ENCODE data around the gene CHGA. TPM values are rescaled to one million over a fixed set of nuclear protein-coding genes. Genes with fewer than 3 reads are reported as not detected.

CHGA gene
- total RNA-seq, 2 experiments from 2014 or later = not detected

DNA sequence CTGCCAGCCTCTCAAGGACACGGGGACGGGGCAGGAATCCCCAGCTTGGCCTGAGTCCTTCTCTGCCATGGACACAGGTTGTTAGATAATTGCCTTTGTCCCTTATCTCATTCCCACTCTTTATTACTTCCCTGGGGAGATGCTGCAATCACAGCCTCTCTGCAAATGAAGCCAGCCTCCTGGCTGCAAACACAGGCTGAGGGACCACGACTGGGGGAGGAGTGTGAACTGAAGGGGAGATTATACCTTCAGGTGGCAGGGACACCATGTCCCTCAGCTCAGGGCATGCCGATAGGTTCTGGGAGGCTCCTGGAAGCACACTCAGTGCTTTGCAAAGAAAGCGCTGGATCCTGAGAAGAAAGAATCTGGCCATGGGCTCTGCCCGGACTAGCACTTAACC is 16.1 kb upstream of the CHGA start:
- H3K9me3 Mint-ChIP-seq (ENCODE audit: low read depth) = no peaks in the 10 kb centered on the region
- no peak overlapping the region for H3K27ac Mint-ChIP-seq
- POLR2A ChIA-PET = no interaction called here
- no peaks in the 10 kb centered on the region for H3K36me3 Mint-ChIP-seq (ENCODE audit: low read depth)
- CTCF ChIA-PET = no interaction called here
- H3K4me3 Mint-ChIP-seq = no peak overlapping the region
- H3K27me3 Mint-ChIP-seq = peaks cover 15% of the 10 kb centered on the region
- DNase-seq (no peak), ATAC-seq (no peak)
- H3K4me1 Mint-ChIP-seq = peaks cover 15% of the 10 kb centered on the region
- intact Hi-C loops (cut with DNase I, micrococcal nuclease) = no loop called here

DNA sequence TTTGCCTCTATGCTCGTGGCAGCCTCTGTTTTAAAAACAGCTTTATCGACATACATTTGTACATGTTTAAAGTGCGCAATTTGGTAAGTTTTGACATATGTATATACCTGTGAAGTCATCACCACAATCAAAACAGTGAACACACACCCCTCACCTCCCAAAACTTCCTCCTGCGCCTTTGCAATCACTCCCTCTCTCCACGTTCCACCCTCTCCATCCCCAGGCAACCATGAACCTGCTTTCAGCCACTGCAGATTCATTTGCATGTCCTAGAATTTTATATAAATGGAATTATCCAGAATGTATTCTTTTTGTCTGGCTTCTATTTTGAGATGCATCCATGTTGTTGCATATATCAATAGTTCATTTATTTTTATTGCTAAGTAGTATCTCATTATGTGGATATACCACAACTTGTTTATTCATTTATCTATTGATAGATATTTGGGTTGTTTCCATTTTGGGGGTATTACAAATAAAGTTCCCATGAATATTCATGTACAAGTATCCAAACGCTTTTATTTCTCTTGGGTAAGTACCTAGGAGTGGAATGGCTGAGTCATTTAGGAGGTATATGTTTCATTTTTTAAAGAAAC is 15.5 kb upstream of the CHGA start:
- Mint-ChIP-seq H3K27ac (no peak overlapping the region), H3K9me3 (ENCODE audit: low read depth) (no peaks in the 10 kb centered on the region), H3K4me1 (peaks cover 14% of the 10 kb centered on the region), H3K27me3 (peaks cover 11% of the 10 kb centered on the region), H3K36me3 (ENCODE audit: low read depth) (no peaks in the 10 kb centered on the region), H3K4me3 (no peak overlapping the region)
- ChIA-PET POLR2A (no interaction called here), CTCF (no interaction called here)
- ATAC-seq = no peak
- intact Hi-C loops (cut with DNase I, micrococcal nuclease) = no loop called here
- no peak for DNase-seq

DNA sequence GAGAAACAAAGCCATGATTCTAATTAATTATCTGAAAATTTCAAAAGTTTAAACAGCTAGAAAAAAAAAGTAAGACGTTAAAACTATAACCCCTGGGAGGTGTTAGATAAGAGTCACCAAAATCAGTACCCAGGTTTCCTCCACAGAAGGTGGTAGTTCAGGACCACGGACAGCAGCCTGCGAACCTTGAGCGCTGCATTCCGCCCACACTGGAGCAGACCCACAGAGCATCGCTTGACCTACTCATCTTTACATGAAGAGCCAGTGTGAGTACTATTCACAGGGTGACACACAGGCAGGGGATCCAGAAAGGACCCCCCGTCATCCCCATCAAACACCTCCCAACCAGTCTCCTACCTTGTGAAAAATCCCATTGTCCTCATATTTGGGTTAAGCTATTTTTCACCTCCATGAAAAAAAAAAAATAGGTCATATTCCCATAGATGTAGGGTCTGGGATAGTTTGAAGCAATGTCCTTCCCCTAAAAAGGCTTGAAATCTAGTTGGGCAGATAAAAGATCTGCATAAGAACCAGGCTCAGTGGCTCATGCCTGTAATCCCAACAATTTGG is 8.8 kb upstream of the CHGA start:
- H3K27me3 Mint-ChIP-seq = peaks cover 16% of the 10 kb centered on the region
- H3K4me1 Mint-ChIP-seq = no peaks in the 10 kb centered on the region
- ChIA-PET CTCF (interaction anchor here (0.7 kb wide), 1 partner anchor 70 kb away, joined by 3 read pairs; no protein-coding TSS in a partner anchor), POLR2A (no interaction called here)
- H3K27ac Mint-ChIP-seq = no peak overlapping the region
- intact Hi-C loops (cut with DNase I, micrococcal nuclease) = no loop called here
- H3K4me3 Mint-ChIP-seq = no peak overlapping the region
- peak; percentile 73 for DNase-seq
- ATAC-seq = no peak
- no peaks in the 10 kb centered on the region for H3K36me3 Mint-ChIP-seq (ENCODE audit: low read depth)
- H3K9me3 Mint-ChIP-seq (ENCODE audit: low read depth) = no peaks in the 10 kb centered on the region

DNA sequence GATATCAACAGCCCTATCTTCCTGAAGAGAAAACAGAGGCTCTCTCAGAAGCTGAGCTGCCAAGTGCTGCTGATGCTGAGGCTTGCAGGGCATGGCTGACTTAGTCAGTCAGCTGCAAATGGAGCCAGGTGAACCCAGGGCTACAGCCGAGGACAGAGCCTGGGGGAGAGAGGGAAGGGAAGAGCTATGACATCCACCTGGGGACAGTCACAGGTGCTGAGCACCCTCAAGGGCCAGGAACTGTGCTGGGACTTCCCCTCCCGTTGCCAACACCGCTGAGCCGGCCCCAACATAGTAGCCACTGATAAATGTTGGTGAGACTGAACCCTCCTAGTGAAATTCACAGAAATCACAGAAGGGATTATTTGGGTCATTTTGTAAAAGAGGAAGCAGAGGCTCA is 6.7 kb upstream of the CHGA start:
- Mint-ChIP-seq H3K4me1 (no peaks in the 10 kb centered on the region), H3K27me3 (peaks cover 19% of the 10 kb centered on the region), H3K27ac (no peak overlapping the region), H3K9me3 (ENCODE audit: low read depth) (no peaks in the 10 kb centered on the region), H3K36me3 (ENCODE audit: low read depth) (no peaks in the 10 kb centered on the region), H3K4me3 (no peak overlapping the region)
- intact Hi-C loops (cut with DNase I, micrococcal nuclease) = no loop called here
- ATAC-seq (no peak), DNase-seq (no peak)
- ChIA-PET POLR2A (no interaction called here), CTCF (interaction anchor here (1.3 kb wide), 1 partner anchor 13 kb away, joined by 4 read pairs; no protein-coding TSS in a partner anchor)

DNA sequence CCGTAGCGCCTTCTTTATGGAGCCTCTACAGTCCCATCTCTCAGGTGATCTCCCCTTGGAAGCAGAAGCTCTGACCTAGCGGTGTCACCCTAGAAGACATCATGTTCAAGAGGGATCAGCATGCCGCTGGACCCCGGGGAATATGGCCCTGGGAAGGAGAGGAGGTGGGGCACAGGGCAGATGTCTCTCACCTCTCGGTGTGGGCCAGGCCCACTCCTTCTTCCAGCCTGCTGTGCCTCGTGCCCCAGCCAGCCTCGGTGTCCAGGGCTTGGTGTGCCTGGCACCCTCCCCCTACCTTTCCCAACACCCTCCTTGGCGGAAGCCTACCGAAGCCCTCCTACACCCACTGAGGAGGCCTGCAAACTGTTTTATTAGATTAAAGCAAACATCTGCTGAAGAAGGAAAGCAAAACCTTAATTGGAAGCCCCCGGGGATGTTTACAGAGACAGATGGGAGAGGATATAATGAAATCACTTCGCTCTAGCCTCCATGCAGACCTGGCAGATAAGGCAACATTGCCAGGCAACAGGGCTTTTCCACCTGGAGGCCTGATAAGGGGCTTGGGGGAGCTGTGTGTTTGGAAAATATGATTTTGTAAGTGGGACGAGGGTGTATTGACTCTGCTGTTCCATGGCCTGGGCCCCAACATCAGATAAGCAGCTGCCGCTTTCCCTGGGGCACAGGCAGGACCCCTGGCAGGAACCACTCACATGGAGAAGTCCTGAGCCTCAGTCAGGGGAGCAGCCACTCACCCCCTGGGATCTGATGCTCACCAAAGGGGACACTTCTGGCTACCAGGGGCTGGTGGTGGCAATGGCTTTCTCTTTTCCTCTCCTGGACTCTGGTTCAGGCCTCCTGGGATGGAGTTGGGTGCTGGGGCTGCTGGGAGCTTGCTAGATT is 5.7 kb upstream of the CHGA start:
- Mint-ChIP-seq H3K4me1 (no peaks in the 10 kb centered on the region), H3K4me3 (no peak overlapping the region), H3K9me3 (ENCODE audit: low read depth) (no peaks in the 10 kb centered on the region), H3K27me3 (peaks cover 27% of the 10 kb centered on the region), H3K27ac (no peak overlapping the region), H3K36me3 (ENCODE audit: low read depth) (no peaks in the 10 kb centered on the region)
- CTCF ChIA-PET = no interaction called here
- intact Hi-C loops (cut with DNase I, micrococcal nuclease) = no loop called here
- POLR2A ChIA-PET = no interaction called here
- DNase-seq = no peak
- ATAC-seq = no peak

DNA sequence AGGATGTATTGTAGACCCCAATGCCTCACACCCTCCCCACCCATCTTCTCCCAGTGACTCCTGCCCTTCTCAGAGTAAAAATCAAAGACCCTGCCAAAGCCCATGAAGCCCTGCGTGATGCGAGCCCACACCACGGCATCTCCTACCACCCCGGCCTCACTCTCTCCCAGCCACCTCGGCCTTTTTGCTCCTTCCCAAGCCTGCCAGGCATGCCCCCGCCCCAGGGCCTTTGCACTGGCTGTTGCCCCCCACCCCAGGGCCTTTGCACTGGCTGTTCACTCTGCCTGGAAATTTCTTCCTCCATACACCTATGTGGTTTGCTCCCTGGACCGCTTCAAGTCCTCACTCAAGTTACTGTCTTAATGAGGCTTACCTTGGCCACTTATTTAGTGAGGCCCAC is 5.0 kb upstream of the CHGA start:
- intact Hi-C loops (cut with DNase I, micrococcal nuclease) = no loop called here
- ChIA-PET POLR2A (no interaction called here), CTCF (no interaction called here)
- H3K27me3 Mint-ChIP-seq = peaks cover 32% of the 10 kb centered on the region
- H3K4me1 Mint-ChIP-seq = peaks cover 3% of the 10 kb centered on the region
- no peak overlapping the region for H3K4me3 Mint-ChIP-seq
- H3K9me3 Mint-ChIP-seq (ENCODE audit: low read depth) = no peaks in the 10 kb centered on the region
- ATAC-seq (no peak), DNase-seq (no peak)
- no peak overlapping the region for H3K27ac Mint-ChIP-seq
- H3K36me3 Mint-ChIP-seq (ENCODE audit: low read depth) = no peaks in the 10 kb centered on the region

DNA sequence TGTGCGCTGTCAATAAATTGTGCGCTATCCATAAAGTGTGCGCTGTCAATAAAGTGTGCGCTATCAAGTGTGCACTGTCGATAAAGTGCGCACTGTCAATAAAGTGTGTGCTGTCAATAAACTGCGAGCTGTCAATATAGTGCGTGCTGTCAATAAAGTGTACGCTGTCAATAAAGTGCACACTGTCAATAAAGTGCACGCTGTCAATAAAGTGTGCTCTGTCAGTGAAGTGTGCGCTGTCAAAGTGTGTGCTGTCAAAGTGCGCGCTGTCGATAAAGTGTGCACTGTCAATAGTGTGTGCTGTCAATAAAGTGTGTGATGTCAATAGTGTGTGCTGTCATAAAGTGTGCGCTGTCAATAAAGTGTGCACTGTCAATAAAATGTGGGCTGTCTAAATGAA is 2.9 kb upstream of the CHGA start:
- ChIA-PET POLR2A (no interaction called here), CTCF (no interaction called here)
- H3K4me1 Mint-ChIP-seq = peaks cover 3% of the 10 kb centered on the region
- DNase-seq (no peak), ATAC-seq (no peak)
- no peak overlapping the region for H3K4me3 Mint-ChIP-seq
- intact Hi-C loops (cut with DNase I, micrococcal nuclease) = no loop called here
- H3K27ac Mint-ChIP-seq = no peak overlapping the region
- H3K27me3 Mint-ChIP-seq = peaks cover 31% of the 10 kb centered on the region
- H3K36me3 Mint-ChIP-seq (ENCODE audit: low read depth) = no peaks in the 10 kb centered on the region
- H3K9me3 Mint-ChIP-seq (ENCODE audit: low read depth) = no peaks in the 10 kb centered on the region

DNA sequence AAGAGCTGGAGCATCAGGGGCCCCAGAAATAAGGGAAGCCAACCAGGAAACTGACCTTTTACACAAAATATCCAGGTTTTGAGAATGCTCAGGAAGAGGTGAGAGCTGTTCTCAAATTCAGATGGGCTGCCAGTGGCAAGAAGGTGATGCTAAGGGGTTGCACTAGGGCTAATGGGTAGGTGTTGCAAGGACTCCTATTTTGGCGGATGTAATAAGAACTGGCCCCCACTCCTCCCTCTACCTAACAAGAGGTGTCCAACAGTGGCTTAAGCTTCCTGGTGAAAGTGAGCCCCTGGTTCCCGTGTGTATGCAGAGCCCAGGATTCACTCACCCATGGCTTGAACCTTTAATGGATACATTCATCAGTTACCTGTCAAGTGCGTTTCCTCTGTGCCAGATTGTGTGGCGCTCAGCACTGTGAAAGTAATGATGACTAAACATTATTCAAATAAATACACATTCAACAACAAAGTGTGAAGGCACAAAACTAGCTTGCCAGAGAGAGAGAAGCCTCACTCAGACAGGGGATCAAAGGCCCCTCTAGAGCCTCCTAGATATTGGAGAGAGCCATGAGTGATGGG is 705 bp upstream of the CHGA start:
- DNase-seq (no peak), ATAC-seq (no peak)
- H3K4me3 Mint-ChIP-seq = no peak overlapping the region
- H3K9me3 Mint-ChIP-seq (ENCODE audit: low read depth) = no peaks in the 10 kb centered on the region
- no peak overlapping the region for H3K27ac Mint-ChIP-seq
- ChIA-PET POLR2A (no interaction called here), CTCF (no interaction called here)
- intact Hi-C loops (cut with DNase I, micrococcal nuclease) = no loop called here
- H3K36me3 Mint-ChIP-seq (ENCODE audit: low read depth) = no peaks in the 10 kb centered on the region
- peaks cover 31% of the 10 kb centered on the region for H3K27me3 Mint-ChIP-seq
- H3K4me1 Mint-ChIP-seq = peaks cover 3% of the 10 kb centered on the region

DNA sequence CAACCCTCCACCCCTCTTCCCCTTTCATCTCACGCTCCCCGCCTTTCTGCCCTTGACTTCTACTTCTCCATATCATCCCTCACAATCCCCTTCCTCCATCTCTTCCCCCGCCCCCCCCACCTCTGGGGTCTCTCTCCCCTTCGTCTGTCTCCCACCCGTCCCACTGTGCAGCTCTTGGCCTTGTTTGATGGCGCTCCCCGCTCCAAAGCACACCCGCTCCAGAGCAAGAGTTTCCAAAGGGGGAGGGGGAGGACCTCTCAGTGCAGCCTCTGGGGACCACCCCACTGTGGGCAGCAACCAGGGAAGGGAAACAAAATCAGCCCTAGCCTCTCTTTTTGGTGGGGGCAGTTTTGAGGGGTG is 774 bp downstream of the CHGA start:
- CTCF ChIA-PET = no interaction called here
- H3K36me3 Mint-ChIP-seq (ENCODE audit: low read depth) = no peaks in the 10 kb centered on the region
- intact Hi-C loops (cut with DNase I, micrococcal nuclease) = no loop called here
- DNase-seq (no peak), ATAC-seq (no peak)
- H3K4me1 Mint-ChIP-seq = peaks cover 3% of the 10 kb centered on the region
- no peak overlapping the region for H3K4me3 Mint-ChIP-seq
- H3K9me3 Mint-ChIP-seq (ENCODE audit: low read depth) = no peaks in the 10 kb centered on the region
- POLR2A ChIA-PET = no interaction called here
- H3K27me3 Mint-ChIP-seq = peaks cover 28% of the 10 kb centered on the region
- no peak overlapping the region for H3K27ac Mint-ChIP-seq

DNA sequence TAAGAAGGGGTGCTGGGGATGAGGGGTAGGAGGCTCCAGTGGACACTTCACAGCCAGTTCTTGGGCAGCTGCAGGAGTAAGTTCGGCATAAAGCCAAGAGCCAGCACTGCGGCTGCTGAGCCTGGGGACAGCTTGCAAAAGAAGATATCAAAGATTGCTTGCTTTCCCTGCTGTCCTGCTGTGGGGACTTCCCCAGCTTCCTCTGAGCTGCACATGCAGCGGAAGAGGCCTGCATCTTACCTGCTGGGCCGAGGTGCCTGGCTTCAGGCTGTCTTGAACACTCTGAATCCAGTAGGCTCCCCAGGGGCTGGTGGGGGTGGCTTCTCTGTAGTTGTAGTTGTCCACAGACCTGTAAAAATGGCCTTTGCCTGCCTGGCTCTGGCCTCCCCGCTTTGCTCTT is 1.3 kb downstream of the CHGA start:
- Mint-ChIP-seq H3K27me3 (peaks cover 26% of the 10 kb centered on the region), H3K27ac (no peak overlapping the region), H3K4me3 (no peak overlapping the region), H3K36me3 (ENCODE audit: low read depth) (no peaks in the 10 kb centered on the region), H3K4me1 (peaks cover 3% of the 10 kb centered on the region), H3K9me3 (ENCODE audit: low read depth) (no peaks in the 10 kb centered on the region)
- DNase-seq (no peak), ATAC-seq (no peak)
- ChIA-PET CTCF (no interaction called here), POLR2A (no interaction called here)
- intact Hi-C loops (cut with DNase I, micrococcal nuclease) = no loop called here

DNA sequence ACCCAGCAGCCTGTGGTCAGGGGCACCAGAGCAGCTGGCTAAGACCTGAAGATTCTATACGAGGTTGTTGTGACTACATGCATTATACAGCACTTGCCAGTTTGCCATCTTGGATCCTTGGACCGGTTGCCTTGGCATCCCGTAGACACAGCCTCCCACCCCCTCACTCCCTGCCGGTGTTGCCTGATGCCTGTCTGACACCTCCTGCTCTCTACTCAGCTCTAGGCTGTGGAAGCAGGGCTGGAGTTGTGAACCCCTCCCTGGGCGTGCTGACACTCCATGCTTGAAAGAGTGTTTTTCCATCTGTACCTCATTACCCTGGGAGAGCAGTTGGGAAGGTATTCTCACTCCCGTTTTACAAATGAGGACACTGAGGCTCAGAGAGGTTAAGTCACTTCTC is 2.5 kb downstream of the CHGA start:
- intact Hi-C loops (cut with DNase I, micrococcal nuclease) = no loop called here
- Mint-ChIP-seq H3K36me3 (ENCODE audit: low read depth) (no peaks in the 10 kb centered on the region), H3K27me3 (peaks cover 23% of the 10 kb centered on the region), H3K9me3 (ENCODE audit: low read depth) (no peaks in the 10 kb centered on the region), H3K4me3 (no peak overlapping the region), H3K27ac (no peak overlapping the region), H3K4me1 (peaks cover 3% of the 10 kb centered on the region)
- POLR2A ChIA-PET = no interaction called here
- DNase-seq (no peak), ATAC-seq (no peak)
- CTCF ChIA-PET = no interaction called here

DNA sequence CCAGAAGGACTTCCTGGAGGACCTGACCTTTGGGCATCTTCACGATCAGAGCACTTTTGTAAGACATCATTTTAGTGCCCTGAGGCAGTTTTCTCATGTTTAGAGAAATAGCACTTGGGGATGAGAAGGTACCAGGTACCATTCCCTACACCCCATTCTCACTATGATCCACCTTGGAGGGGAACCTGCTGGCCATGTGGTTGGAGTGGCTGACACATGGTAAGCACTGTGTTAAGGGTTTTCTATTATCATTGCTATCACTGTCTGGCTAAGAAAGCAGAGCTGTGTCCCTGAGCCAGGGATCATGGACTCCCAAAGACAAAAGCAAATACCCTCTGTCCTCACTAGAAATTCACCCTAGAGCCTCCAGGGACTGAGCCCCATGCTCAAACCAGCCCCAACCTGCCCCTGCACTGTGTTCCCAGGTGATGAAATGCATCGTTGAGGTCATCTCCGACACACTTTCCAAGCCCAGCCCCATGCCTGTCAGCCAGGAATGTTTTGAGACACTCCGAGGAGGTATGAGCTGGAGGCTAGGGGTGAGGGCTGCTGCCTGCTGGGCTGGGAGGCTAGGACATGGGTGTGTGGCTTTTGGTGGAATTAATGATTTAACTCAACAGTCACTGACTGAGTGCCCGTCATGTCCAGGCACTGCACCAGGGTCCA is 3.4 kb downstream of the CHGA start:
- ChIA-PET POLR2A (no interaction called here), CTCF (no interaction called here)
- intact Hi-C loops (cut with DNase I, micrococcal nuclease) = no loop called here
- Mint-ChIP-seq H3K36me3 (ENCODE audit: low read depth) (no peaks in the 10 kb centered on the region), H3K4me3 (no peak overlapping the region), H3K27me3 (peaks cover 17% of the 10 kb centered on the region), H3K27ac (no peak overlapping the region), H3K4me1 (peaks cover 3% of the 10 kb centered on the region), H3K9me3 (ENCODE audit: low read depth) (no peaks in the 10 kb centered on the region)
- ATAC-seq = no peak
- no peak for DNase-seq
